Thymus (tissue), 11 donors: ENCODE measurements around the gene ZSWIM1. TPM values are rescaled to one million over a fixed set of nuclear protein-coding genes. Genes with fewer than 3 reads are reported as not detected.

ENCODE experiments used
- DNase-seq, 9 donors: peaks; one replicate each; pipeline ENCODE4 v3.0.0-alpha.2; 2013; ENCODE audit warnings: low spot score in 9 of 9, low read depth in 6 of 9, missing footprints in 1 of 9
- H3K27ac ChIP-seq, 2 donors: one replicate each; pipeline ENCODE4 v1.5.1; 2013; ENCODE audit warnings: control low read depth in 1 of 2, low read depth in 1 of 2, low read length in 1 of 2, mild to moderate bottlenecking in 1 of 2, moderate library complexity in 1 of 2
- H3K27me3 ChIP-seq, 2 donors: one replicate each; pipeline ENCODE4 v1.5.1; 2013; ENCODE audit warnings: low read length in 1 of 2; ENCODE audit not compliant: control insufficient read depth in 2 of 2, insufficient read depth in 1 of 2
- H3K36me3 ChIP-seq, 2 donors: one replicate each; pipeline ENCODE4 v1.5.1; 2013; ENCODE audit warnings: low read length in 1 of 2, mild to moderate bottlenecking in 1 of 2, moderate library complexity in 1 of 2; ENCODE audit not compliant: control insufficient read depth in 2 of 2, insufficient read depth in 2 of 2
- H3K4me1 ChIP-seq, 2 donors: one replicate each; pipeline ENCODE4 v1.5.1; 2013; ENCODE audit warnings: low read length in 2 of 2; ENCODE audit not compliant: control insufficient read depth in 2 of 2, insufficient read depth in 2 of 2
- H3K4me3 ChIP-seq, 2 donors: one replicate each; pipeline ENCODE4 v1.5.1; 2013; ENCODE audit warnings: low read length in 2 of 2, control low read depth in 1 of 2, mild to moderate bottlenecking in 1 of 2
- H3K9me3 ChIP-seq, 2 donors: one replicate each; pipeline ENCODE4 v1.5.1; 2013; ENCODE audit warnings: low read length in 1 of 2, mild to moderate bottlenecking in 1 of 2; ENCODE audit not compliant: control insufficient read depth in 2 of 2, insufficient read depth in 1 of 2
- WGBS: extraction: QIAGEN DNeasy Blood & Tissue Kit; methylation state at CpG from one replicate; pipeline ENCODE4 v1.1.7; 2013; 5-methylcytosine and 5-hydroxymethylcytosine counted together
- polyA plus RNA-seq: library from polyadenylated mRNA; stranded (reverse); fragments of 200-250 nt; gene quantifications from one replicate; pipeline ENCODE4 v1.2.3, GENCODE V29; 2013
- total RNA-seq: library from RNA; stranded (reverse); fragments of 120-200 nt; gene quantifications from one replicate; pipeline ENCODE4 v1.2.4, GENCODE V29; 2013
- donor health status: healthy.

ZSWIM1 gene
- total and polyA plus RNA-seq, 2 donors: 5.7 TPM

GRCh38 chr20:45850926-45851325 lies 30.1 kb upstream of the ZSWIM1 start:
- Histone ChIP-seq H3K4me1 (peaks cover 3 to 8% of the 10 kb centered on the region in 2 donors), H3K36me3 (peaks cover 29 to 45% of the 10 kb centered on the region in 2 donors), H3K9me3 (no peaks in the 10 kb centered on the region), H3K4me3 (no peak overlapping the region), H3K27me3 (no peaks in the 10 kb centered on the region), H3K27ac (no peak overlapping the region)
- WGBS: 99% methylated on average over 1 of the region's 1 CpG
- no peak for DNase-seq

- H3K4me3 ChIP-seq: no peak overlapping the region
- no peaks in the 10 kb centered on the region for H3K9me3 ChIP-seq
- DNase-seq: no peak
- no peaks in the 10 kb centered on the region for H3K27me3 ChIP-seq
- H3K36me3 ChIP-seq: peaks cover 23 to 39% of the 10 kb centered on the region in 2 donors
- peaks cover 9 to 13% of the 10 kb centered on the region in 2 donors for H3K4me1 ChIP-seq
- no peak overlapping the region for H3K27ac ChIP-seq
Measured at GRCh38 chr20:45851501-45851900, 29.5 kb upstream of the ZSWIM1 start.

- H3K9me3 ChIP-seq: no peaks in the 10 kb centered on the region
Measured at GRCh38 chr20:45852326-45852725, 28.7 kb upstream of the ZSWIM1 start.

GRCh38 chr20:45853484-45853883 lies 27.5 kb upstream of the ZSWIM1 start:
- H3K27ac ChIP-seq: no peak overlapping the region
- no peak overlapping the region for H3K4me3 ChIP-seq
- H3K27me3 ChIP-seq: no peaks in the 10 kb centered on the region
- H3K4me1 ChIP-seq: peaks cover 16 to 22% of the 10 kb centered on the region in 2 donors
- WGBS: 98% methylated on average over 2 of the region's 2 CpGs
- DNase-seq: no peak
- H3K9me3 ChIP-seq: no peaks in the 10 kb centered on the region
- peaks cover 14 to 22% of the 10 kb centered on the region in 2 donors for H3K36me3 ChIP-seq

More at GRCh38 chr20:45852326-45852725, 28.7 kb upstream of the ZSWIM1 start:
- peaks cover 10 to 15% of the 10 kb centered on the region in 2 donors for H3K4me1 ChIP-seq
- peaks cover 17 to 33% of the 10 kb centered on the region in 2 donors for H3K36me3 ChIP-seq
- H3K27me3 ChIP-seq: no peaks in the 10 kb centered on the region
- DNase-seq: no peak
- H3K27ac ChIP-seq: no peak overlapping the region
- 99% methylated on average over 6 of the region's 6 CpGs for WGBS
- no peak overlapping the region for H3K4me3 ChIP-seq

- WGBS: under 1% methylated on average over 36 of the region's 36 CpGs
- Histone ChIP-seq H3K27ac (peak within 1 kb of the TSS; percentile 88 to 95), H3K4me1 (peaks cover 21 to 23% of the 10 kb centered on the region in 2 donors), H3K27me3 (no peaks in the 10 kb centered on the region), H3K36me3 (peaks cover 5 to 6% of the 10 kb centered on the region in 2 donors), H3K4me3 (peak within 1 kb of the TSS; percentile 93 to 97), H3K9me3 (no peaks in the 10 kb centered on the region)
- DNase-seq: peak; percentile 99 to 100 (median 100)
Measured at GRCh38 chr20:45857114-45857881, 23.7 kb upstream of the ZSWIM1 start, which contains the start of the genes ACOT8 and ZSWIM3. Gene ACOT8 (minus strand): TSS chr20:45857392. CDS start chr20:45857315, 77 bp downstream. Gene ZSWIM3 (plus strand): TSS chr20:45857614. CDS start chr20:45857826, 212 bp downstream.

- Histone ChIP-seq H3K27me3 (no peaks in the 10 kb centered on the region), H3K36me3 (peaks cover 4 to 5% of the 10 kb centered on the region in 2 donors), H3K9me3 (no peaks in the 10 kb centered on the region), H3K4me1 (peaks cover 21 to 23% of the 10 kb centered on the region in 2 donors), H3K4me3 (peak overlapping the region; percentile 93 to 97), H3K27ac (peak overlapping the region; percentile 88 to 95)
- DNase-seq: no peak
- WGBS: 13% methylated on average over 13 of the region's 13 CpGs
Measured at GRCh38 chr20:45857882-45858216, 23.2 kb upstream of the ZSWIM1 start.

- Histone ChIP-seq H3K9me3 (no peaks in the 10 kb centered on the region), H3K27ac (no peak overlapping the region), H3K4me3 (no peak overlapping the region), H3K4me1 (peaks cover 19 to 21% of the 10 kb centered on the region in 2 donors), H3K36me3 (peaks cover under 1 to 2% of the 10 kb centered on the region in 2 donors), H3K27me3 (no peaks in the 10 kb centered on the region)
- WGBS: 98% methylated on average over 5 of the region's 5 CpGs
- no peak for DNase-seq
Measured at GRCh38 chr20:45859916-45860315, 21.1 kb upstream of the ZSWIM1 start.

- H3K4me3 ChIP-seq: no peak overlapping the region
- 90% methylated on average over 7 of the region's 7 CpGs for WGBS
- no peaks in the 10 kb centered on the region for H3K9me3 ChIP-seq
- no peak overlapping the region for H3K27ac ChIP-seq
- no peaks in the 10 kb centered on the region for H3K27me3 ChIP-seq
- no peaks in the 10 kb centered on the region for H3K36me3 ChIP-seq
- DNase-seq: no peak
- H3K4me1 ChIP-seq: peaks cover 18 to 20% of the 10 kb centered on the region in 2 donors
Measured at GRCh38 chr20:45860560-45861220, 20.3 kb upstream of the ZSWIM1 start.
